Fibroblast of villous mesenchyme (primary cell): ENCODE results near the gene MDM1. TPM values are rescaled to one million over a fixed set of nuclear protein-coding genes. Genes with fewer than 3 reads are reported as not detected.

Experiments used
- DNase-seq: peaks from one replicate; pipeline ENCODE4 v3.0.0-alpha.2; 2010; ENCODE audit warnings: low read depth
- H3K4me3 ChIP-seq: 2 replicates; pipeline ENCODE4 v1.5.1; 2011; ENCODE audit warnings: low read depth, mild to moderate bottlenecking, low read length
- CTCF ChIP-seq: IDR thresholded peaks from 2 replicates; pipeline ENCODE4 v1.5.1; 2012; ENCODE audit warnings: low read depth, mild to moderate bottlenecking, low read length; ENCODE audit not compliant: insufficient read depth
- total RNA-seq: library from RNA; depleted of rRNA; stranded (reverse); fragments of >200 nt; gene quantifications from 2 replicates; pipeline ENCODE4 v1.2.3, GENCODE V29; 2012

The MDM1 gene
- total RNA-seq, 1 donor, result 13.0 TPM

DNA sequence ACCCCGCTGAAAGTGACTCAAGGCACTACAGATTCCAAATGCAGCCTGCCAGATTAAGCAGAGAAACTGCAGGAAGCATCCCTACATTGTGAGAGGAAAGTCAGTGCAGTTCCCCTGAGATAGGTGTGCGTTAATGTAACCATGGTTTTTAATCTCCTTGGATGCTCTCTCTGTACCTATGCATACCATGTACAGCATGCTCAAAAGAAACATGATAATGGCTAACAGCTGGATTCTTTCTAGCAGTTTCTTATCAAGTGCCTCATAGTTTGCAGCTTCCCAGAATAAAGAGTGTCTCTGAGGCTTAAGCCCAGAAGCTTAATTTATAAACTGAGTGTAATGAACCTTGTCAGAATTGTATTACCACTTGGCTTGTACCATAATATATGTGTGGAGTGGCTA is 17.1 kb upstream of the MDM1 start:
- no peak overlapping the region for H3K4me3 ChIP-seq
- no peak for TF ChIP-seq CTCF
- DNase-seq, result peak; percentile 51

DNA sequence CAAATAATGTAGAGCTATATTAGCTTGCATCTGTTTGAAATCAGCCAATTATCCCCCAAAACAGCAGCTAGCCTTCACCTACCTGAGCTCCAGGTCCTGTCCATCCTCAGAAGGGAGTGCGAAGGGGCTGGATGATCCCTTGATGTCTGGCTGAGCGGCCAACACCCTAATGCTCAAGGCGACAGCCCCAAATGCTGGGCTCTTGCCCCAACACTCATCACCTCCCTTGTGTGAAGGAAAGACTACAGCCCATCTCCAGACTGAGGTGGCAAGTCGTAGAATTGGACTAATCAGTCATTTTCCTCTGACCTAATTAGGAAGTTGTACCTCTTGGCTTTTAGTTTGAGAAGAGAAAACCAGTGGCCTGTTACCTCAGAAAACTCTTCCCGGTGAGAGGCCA is 16.3 kb upstream of the MDM1 start:
- no peak overlapping the region for H3K4me3 ChIP-seq
- no peak for DNase-seq
- no peak for TF ChIP-seq CTCF

GRCh38 chr12:68345763-68346162 is 13.6 kb upstream of the MDM1 start:
- no peak for DNase-seq
- H3K4me3 ChIP-seq, result no peak overlapping the region
- no peak for TF ChIP-seq CTCF

DNA sequence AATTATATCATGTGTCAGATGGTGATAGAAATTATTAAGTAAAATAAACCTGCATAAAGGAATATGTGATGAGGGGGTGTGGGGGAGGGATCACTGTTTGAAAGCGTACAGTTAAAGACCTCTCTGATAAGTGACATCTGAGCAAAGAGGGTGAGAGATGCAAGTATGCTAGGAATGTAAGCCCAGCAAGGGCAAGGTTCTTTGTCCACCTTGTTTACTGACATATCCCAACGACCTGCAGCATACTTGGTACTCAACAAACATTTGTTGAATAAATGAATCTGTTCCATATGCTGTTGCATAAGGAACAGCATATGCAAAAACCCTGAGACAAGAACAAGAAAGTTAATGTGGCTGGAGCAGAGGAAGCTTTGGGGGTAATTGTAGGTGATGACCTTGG is 12.0 kb upstream of the MDM1 start:
- DNase-seq, result no peak
- TF ChIP-seq CTCF, result no peak
- no peak overlapping the region for H3K4me3 ChIP-seq

DNA sequence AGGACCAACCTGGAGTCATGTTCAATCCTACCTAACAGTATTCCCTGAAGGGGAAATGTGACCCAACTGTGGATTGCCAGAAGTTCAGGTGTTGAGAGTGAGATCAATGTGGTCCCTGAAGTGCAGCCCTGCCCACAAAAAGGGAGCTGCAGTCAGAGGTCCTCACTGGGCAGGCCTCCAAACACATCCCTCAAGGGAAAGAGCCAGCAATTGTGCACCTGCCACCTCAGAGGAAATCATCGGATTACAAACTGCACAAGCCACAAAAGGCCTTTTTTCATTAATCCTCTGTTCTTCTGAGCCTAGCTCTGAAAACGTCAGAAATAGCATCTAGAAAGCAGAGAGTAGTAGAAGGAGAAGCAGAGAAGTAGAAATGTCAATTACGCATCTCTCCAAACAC is 10.8 kb upstream of the MDM1 start:
- TF ChIP-seq CTCF, result no peak
- DNase-seq, result no peak
- H3K4me3 ChIP-seq, result no peak overlapping the region

DNA sequence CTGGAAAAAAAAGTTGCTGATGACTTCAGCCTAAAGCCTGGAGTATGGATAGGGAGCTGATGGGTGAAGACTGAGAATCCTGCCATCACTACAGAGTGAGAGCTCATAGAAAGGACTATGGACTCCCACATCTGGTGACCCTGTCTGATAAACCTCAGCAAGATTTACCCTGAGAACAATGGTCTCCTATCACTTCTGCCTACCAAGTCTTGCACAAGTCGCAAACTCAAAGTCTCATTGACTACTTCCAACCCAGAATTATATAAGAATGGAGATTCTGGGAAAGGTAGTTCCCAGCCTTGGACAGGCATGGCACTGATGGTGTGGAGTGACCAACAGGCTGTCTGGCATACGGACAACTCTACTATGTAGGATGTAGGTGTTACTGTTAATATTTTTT is 9.7 kb upstream of the MDM1 start:
- no peak for DNase-seq
- no peak overlapping the region for H3K4me3 ChIP-seq
- no peak for TF ChIP-seq CTCF

DNA sequence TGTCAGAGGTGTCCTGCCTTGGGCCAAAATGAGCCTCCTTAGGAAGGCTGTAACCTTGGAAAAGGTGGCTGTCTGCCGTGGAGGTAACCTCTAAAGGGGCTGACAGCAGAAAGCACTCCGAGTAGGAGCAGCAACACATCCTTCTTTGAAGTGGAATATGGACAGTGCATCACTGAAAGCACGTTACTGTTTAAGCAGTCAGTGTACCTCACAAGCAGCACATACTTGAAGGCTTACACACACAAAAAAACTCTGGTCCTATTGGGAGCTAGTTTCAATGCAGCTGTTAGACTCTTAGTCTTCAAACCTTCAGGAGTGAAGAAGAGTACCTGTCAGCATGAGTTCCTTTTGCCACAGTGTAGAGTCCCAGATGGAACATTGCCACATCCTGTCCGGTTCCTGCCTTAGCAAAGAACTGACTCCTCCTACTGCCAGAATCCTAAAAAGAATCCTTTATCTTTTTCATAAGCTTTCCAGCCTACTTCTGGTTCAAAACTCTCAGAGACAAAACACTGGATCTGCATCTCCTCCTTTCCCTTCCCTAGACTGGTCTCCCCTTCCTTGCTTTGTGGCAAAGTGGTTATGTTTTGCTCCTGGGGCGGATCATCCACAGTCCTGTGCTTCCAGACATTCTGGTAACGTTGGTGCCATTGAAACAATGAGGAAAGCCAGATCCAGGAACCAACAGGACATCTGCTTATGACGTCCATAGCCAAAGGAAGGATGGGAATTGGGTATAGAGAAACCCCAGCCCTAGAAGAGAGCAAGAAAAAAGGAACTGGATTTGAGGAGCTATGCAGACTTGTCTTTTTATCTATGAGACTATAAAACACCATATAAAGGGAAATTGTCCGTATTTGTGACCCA is 8.5 kb upstream of the MDM1 start:
- DNase-seq, result no peak
- no peak overlapping the region for H3K4me3 ChIP-seq
- TF ChIP-seq CTCF, result no peak
